ENCODE results near the gene GRAMD1B. TPM values are rescaled to one million over a fixed set of nuclear protein-coding genes. Genes with fewer than 3 reads are reported as not detected.
A peak's percentile ranks its signal among the peaks of the same experiment; 100 is the strongest.

GRAMD1B gene
- total RNA-seq, 1 experiment from 2014 or later, result 1.2 TPM

DNA sequence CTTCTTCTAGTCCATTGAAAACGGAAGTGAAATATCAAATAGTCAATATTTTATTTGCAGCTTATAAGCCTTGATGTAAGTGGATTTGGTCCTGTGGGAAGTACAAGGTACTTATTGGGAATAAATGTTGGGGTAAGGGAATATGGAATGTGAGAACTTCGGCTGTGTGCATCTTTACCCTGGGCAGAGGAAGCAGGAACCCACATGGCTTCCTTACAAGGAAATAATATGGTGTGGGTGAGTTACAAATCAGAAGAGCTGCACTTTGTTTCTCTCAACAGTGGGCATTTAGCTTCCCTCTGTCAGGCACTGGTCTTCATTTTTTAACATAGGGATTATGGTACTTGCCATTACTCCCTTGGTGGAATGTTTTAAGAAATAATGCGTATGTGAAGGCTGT, 146.4 kb downstream of the GRAMD1B start:
- intact Hi-C loops (cut with micrococcal nuclease; ENCODE audit: unreplicated experiment), result no loop called here
- no TSS peak for BruUV-seq (replicated peaks)

DNA sequence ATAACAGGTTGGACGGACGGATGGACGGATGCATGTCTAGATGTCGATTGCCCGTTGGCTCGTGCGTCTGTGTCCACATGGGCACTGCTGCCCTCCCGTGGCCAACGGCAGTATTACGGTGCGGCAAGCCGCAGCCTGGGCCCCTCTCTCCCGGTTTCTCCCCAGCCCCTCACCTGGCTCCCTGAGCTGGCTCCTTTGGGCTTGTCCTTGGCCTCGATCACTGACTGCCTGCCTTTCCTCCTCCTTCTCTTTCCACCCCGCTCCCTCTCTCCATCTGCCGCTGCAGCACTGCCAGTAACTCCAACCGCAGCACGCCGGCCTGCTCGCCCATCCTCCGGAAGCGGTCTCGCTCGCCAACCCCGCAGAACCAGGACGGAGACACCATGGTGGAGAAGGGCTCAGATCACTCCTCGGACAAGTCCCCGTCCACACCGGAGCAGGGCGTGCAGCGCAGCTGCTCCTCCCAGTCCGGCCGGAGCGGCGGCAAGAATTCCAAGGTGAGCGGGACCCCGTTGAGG, 147.1 kb downstream of the GRAMD1B start:
- H3K27me3 ChIP-seq (replicated peaks; ENCODE audit: control insufficient read depth, insufficient read depth, low read length), result peaks cover 4% of the 10 kb centered on the region; the same call in 1 of the 2 replicates
- POLR2A ChIA-PET, result no interaction called here
- no peaks in the 10 kb centered on the region for H3K9me3 ChIP-seq
- peaks cover 13% of the 10 kb centered on the region for H3K4me1 Mint-ChIP-seq (ENCODE audit: low read depth, unreplicated experiment)
- H3K9me3 Mint-ChIP-seq (ENCODE audit: unreplicated experiment), result no peaks in the 10 kb centered on the region
- CTCF ChIA-PET, result interaction anchor here (0.6 to 2.2 kb wide), 8 partner anchors 11 to 273 kb away, joined by 3 to 10 read pairs (median 4); no protein-coding TSS in a partner anchor
- intact Hi-C loops (cut with micrococcal nuclease; ENCODE audit: unreplicated experiment), result loop anchor here (1.0 kb wide), 1 partner anchor 66 kb away; no protein-coding TSS in a partner anchor
- TF ChIP-seq, protein P1, sequence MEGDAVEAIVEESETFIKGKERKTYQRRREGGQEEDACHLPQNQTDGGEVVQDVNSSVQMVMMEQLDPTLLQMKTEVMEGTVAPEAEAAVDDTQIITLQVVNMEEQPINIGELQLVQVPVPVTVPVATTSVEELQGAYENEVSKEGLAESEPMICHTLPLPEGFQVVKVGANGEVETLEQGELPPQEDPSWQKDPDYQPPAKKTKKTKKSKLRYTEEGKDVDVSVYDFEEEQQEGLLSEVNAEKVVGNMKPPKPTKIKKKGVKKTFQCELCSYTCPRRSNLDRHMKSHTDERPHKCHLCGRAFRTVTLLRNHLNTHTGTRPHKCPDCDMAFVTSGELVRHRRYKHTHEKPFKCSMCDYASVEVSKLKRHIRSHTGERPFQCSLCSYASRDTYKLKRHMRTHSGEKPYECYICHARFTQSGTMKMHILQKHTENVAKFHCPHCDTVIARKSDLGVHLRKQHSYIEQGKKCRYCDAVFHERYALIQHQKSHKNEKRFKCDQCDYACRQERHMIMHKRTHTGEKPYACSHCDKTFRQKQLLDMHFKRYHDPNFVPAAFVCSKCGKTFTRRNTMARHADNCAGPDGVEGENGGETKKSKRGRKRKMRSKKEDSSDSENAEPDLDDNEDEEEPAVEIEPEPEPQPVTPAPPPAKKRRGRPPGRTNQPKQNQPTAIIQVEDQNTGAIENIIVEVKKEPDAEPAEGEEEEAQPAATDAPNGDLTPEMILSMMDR (IDR thresholded peaks at IDR 0.05; ENCODE audit: insufficient read depth in 1 of 2, low read depth in 1 of 2, low read length in 1 of 2, severe bottlenecking in 1 of 2, unreplicated experiment in 1 of 2), result peak; percentile 97 to 98
- DNase-seq, result peak; percentile 77 to 89
- H3K36me3 Mint-ChIP-seq (ENCODE audit: insufficient read depth, unreplicated experiment), result no peaks in the 10 kb centered on the region
- peaks cover 5% of the 10 kb centered on the region; the same call in 1 of the 2 replicates for H3K4me1 ChIP-seq
- no peak overlapping the region for H3K4me3 Mint-ChIP-seq (ENCODE audit: unreplicated experiment)
- peaks cover 34% of the 10 kb centered on the region for H3K27me3 Mint-ChIP-seq (ENCODE audit: insufficient read depth, unreplicated experiment)
- H3K36me3 ChIP-seq (ENCODE audit: control insufficient read depth, insufficient read depth, low read length), result no peaks in the 10 kb centered on the region
- H3K4me3 ChIP-seq (ENCODE audit: low read depth, low read length), result no peak overlapping the region
- no TSS peak for BruUV-seq (replicated peaks)
- no peak overlapping the region for H3K27ac Mint-ChIP-seq (ENCODE audit: unreplicated experiment)

More for the DNA sequence above, 146.4 kb downstream of the GRAMD1B start:
- Histone ChIP-seq H3K36me3 (ENCODE audit: control insufficient read depth, insufficient read depth, low read length) (no peaks in the 10 kb centered on the region), H3K9me3 (no peaks in the 10 kb centered on the region), H3K4me1 (peaks cover 5% of the 10 kb centered on the region; the same call in 1 of the 2 replicates), H3K27me3 (replicated peaks; ENCODE audit: control insufficient read depth, insufficient read depth, low read length) (peaks cover 4% of the 10 kb centered on the region; the same call in 1 of the 2 replicates), H3K4me3 (ENCODE audit: low read depth, low read length) (no peak overlapping the region)
- TF ChIP-seq, protein P1 (IDR thresholded peaks at IDR 0.05; ENCODE audit: insufficient read depth in 1 of 2, low read depth in 1 of 2, low read length in 1 of 2, severe bottlenecking in 1 of 2, unreplicated experiment in 1 of 2), result no peak
- ChIA-PET POLR2A (no interaction called here), CTCF (interaction anchor here (0.9 to 2.2 kb wide), 7 partner anchors 10 to 169 kb away, joined by 3 to 10 read pairs (median 4); no protein-coding TSS in a partner anchor)
- Mint-ChIP-seq H3K4me3 (ENCODE audit: unreplicated experiment) (no peak overlapping the region), H3K27me3 (ENCODE audit: insufficient read depth, unreplicated experiment) (peaks cover 37% of the 10 kb centered on the region), H3K9me3 (ENCODE audit: unreplicated experiment) (no peaks in the 10 kb centered on the region), H3K36me3 (ENCODE audit: insufficient read depth, unreplicated experiment) (no peaks in the 10 kb centered on the region), H3K4me1 (ENCODE audit: low read depth, unreplicated experiment) (peaks cover 13% of the 10 kb centered on the region), H3K27ac (ENCODE audit: unreplicated experiment) (no peak overlapping the region)
- DNase-seq, result no peak

DNA sequence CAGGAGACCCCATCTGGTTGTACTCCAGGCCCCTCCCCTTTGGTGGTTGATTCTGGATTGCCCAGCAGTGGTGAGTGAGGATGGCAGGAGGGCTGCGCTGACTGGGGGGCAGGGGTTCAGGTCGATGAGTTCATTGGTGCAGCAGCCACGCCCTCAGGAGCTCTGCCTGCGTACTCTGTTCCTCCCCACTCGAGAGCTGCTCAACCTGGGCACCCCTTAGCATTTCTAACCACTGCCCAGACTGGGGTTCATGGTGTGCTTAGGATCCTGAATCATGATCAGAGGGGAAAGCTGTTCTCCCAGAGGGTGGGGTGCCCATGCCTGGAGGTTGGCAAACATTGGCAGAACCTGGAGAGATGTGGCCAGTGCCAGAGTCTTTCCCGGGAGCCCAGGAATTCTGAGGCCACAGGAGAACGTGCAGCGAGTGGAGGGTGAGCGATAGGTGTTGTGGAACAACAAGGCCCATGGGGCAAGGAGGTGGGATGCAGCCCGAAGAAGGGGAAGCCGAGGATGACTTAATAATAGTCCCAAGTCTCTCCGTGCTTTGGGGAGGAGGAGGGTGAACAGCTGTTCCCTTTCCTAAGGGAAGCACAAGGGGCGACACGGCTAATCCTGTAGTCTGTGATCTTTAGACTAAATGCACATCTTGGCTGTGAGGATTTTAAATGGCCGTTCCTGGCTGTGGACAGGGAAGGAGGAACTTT, 148.9 kb downstream of the GRAMD1B start:
- Histone ChIP-seq H3K36me3 (ENCODE audit: control insufficient read depth, insufficient read depth, low read length) (no peaks in the 10 kb centered on the region), H3K27me3 (replicated peaks; ENCODE audit: control insufficient read depth, insufficient read depth, low read length) (peaks cover 4% of the 10 kb centered on the region; the same call in 1 of the 2 replicates), H3K4me3 (ENCODE audit: low read depth, low read length) (no peak overlapping the region), H3K9me3 (no peaks in the 10 kb centered on the region), H3K4me1 (peaks cover 5% of the 10 kb centered on the region; the same call in 1 of the 2 replicates)
- H3K9me3 Mint-ChIP-seq (ENCODE audit: unreplicated experiment), result no peaks in the 10 kb centered on the region
- no TSS peak for BruUV-seq (replicated peaks)
- H3K27ac Mint-ChIP-seq (ENCODE audit: unreplicated experiment), result no peak overlapping the region
- peaks cover 13% of the 10 kb centered on the region for H3K4me1 Mint-ChIP-seq (ENCODE audit: low read depth, unreplicated experiment)
- peaks cover 28% of the 10 kb centered on the region for H3K27me3 Mint-ChIP-seq (ENCODE audit: insufficient read depth, unreplicated experiment)
- intact Hi-C loops (cut with micrococcal nuclease; ENCODE audit: unreplicated experiment), result no loop called here
- no peaks in the 10 kb centered on the region for H3K36me3 Mint-ChIP-seq (ENCODE audit: insufficient read depth, unreplicated experiment)
- POLR2A ChIA-PET, result interaction anchor here (0.5 kb wide), 1 partner anchor 524 kb away, joined by 3 read pairs; no protein-coding TSS in a partner anchor
- DNase-seq, result no peak
- H3K4me3 Mint-ChIP-seq (ENCODE audit: unreplicated experiment), result no peak overlapping the region
- CTCF ChIA-PET, result interaction anchor here (0.6 to 2.3 kb wide), 4 partner anchors 17 to 130 kb away, joined by 3 to 41 read pairs (median 4); no protein-coding TSS in a partner anchor
- TF ChIP-seq, protein P1 (IDR thresholded peaks at IDR 0.05; ENCODE audit: insufficient read depth in 1 of 2, low read depth in 1 of 2, low read length in 1 of 2, severe bottlenecking in 1 of 2, unreplicated experiment in 1 of 2), result no peak

Measured in Caco-2 (cell line).